ENCODE results near the gene ABCD4. TPM values are rescaled to one million over a fixed set of nuclear protein-coding genes. Genes with fewer than 3 reads are reported as not detected.

The ABCD4 gene
- polyA plus RNA-seq, 2 of the 4 experiments (the other 2 are of a cell fraction) = 13.9 to 35.8 TPM

Other genes with a start within 250 kb of the ABCD4 start
- gene ALDH6A1, start 218.5 kb downstream of the ABCD4 start, polyA plus RNA-seq (2011; rRNA removed) = 8.1 and 8.6 TPM in 2 replicates
- gene ALDH6A1, start 218.5 kb downstream of the ABCD4 start, polyA plus RNA-seq (2017; fragmentation: RNase III; extraction: RNeasy Plus Mini Kit Qiagen cat#74134 plus additional on column Dnase treatment) = 2.4 to 3.3 TPM (median 2.4 TPM) in 3 replicates
- 10.0 and 10.8 TPM in 2 replicates for gene LIN52, start 218.0 kb downstream of the ABCD4 start, polyA plus RNA-seq (2011; rRNA removed)
- gene LIN52, start 218.0 kb downstream of the ABCD4 start, polyA plus RNA-seq (2017; fragmentation: RNase III; extraction: RNeasy Plus Mini Kit Qiagen cat#74134 plus additional on column Dnase treatment) = 7.7 to 9.3 TPM (median 9.3 TPM) in 3 replicates
- gene VSX2, start 63.5 kb downstream of the ABCD4 start, polyA plus RNA-seq (2011; rRNA removed) = 0.03 TPM in 1 of 2 replicates, not detected in the other
- gene VSX2, start 63.5 kb downstream of the ABCD4 start, polyA plus RNA-seq (2017; fragmentation: RNase III; extraction: RNeasy Plus Mini Kit Qiagen cat#74134 plus additional on column Dnase treatment) = not detected in 3 replicates
- not detected in 2 replicates for gene VRTN, start 45.5 kb upstream of the ABCD4 start, polyA plus RNA-seq (2011; rRNA removed)
- gene VRTN, start 45.5 kb upstream of the ABCD4 start, polyA plus RNA-seq (2017; fragmentation: RNase III; extraction: RNeasy Plus Mini Kit Qiagen cat#74134 plus additional on column Dnase treatment) = not detected in 3 replicates
- gene SYNDIG1L, start 123.3 kb upstream of the ABCD4 start, polyA plus RNA-seq (2011; rRNA removed) = not detected in 2 replicates
- gene SYNDIG1L, start 123.3 kb upstream of the ABCD4 start, polyA plus RNA-seq (2017; fragmentation: RNase III; extraction: RNeasy Plus Mini Kit Qiagen cat#74134 plus additional on column Dnase treatment) = not detected in 3 replicates
- 97.7 and 124 TPM in 2 replicates for gene NPC2, start 190.4 kb upstream of the ABCD4 start, polyA plus RNA-seq (2011; rRNA removed)
- 345 to 465 TPM (median 457 TPM) in 3 replicates for gene NPC2, start 190.4 kb upstream of the ABCD4 start, polyA plus RNA-seq (2017; fragmentation: RNase III; extraction: RNeasy Plus Mini Kit Qiagen cat#74134 plus additional on column Dnase treatment)
- 38.8 and 49.3 TPM in 2 replicates for gene ISCA2, start 190.8 kb upstream of the ABCD4 start, polyA plus RNA-seq (2011; rRNA removed)
- 41.3 to 48.8 TPM (median 45.8 TPM) in 3 replicates for gene ISCA2, start 190.8 kb upstream of the ABCD4 start, polyA plus RNA-seq (2017; fragmentation: RNase III; extraction: RNeasy Plus Mini Kit Qiagen cat#74134 plus additional on column Dnase treatment)